RPMI8226 (cell line): ENCODE data around the gene EDN1.

Source experiments
- DNase-seq: peaks from one replicate; pipeline ENCODE4 v3.0.0-alpha.2; 2015

The EDN1 gene

GRCh38 chr6:12289933-12290820 lies at the start of gene EDN1:
Gene EDN1, plus strand, starts transcription at chr6:12290361. Its CDS starts 269 bp downstream, at chr6:12290630.
- DNase-seq, result peak; percentile 87

- no peak for DNase-seq
Measured at GRCh38 chr6:12241493-12242175, 48.5 kb upstream of the EDN1 start.

- no peak for DNase-seq
Measured at GRCh38 chr6:12243169-12243568, 47.0 kb upstream of the EDN1 start.

GRCh38 chr6:12245360-12245759 lies 44.8 kb upstream of the EDN1 start:
- DNase-seq, result no peak

- no peak for DNase-seq
Measured at GRCh38 chr6:12245763-12246718, 44.1 kb upstream of the EDN1 start.

GRCh38 chr6:12246900-12247299 lies 43.3 kb upstream of the EDN1 start:
- DNase-seq, result no peak

- no peak for DNase-seq
Measured at GRCh38 chr6:12249541-12250382, 40.4 kb upstream of the EDN1 start.

GRCh38 chr6:12250383-12250770 lies 39.8 kb upstream of the EDN1 start:
- no peak for DNase-seq

- DNase-seq, result no peak
Measured at GRCh38 chr6:12254210-12254609, 36.0 kb upstream of the EDN1 start.

GRCh38 chr6:12258191-12258590 lies 32.0 kb upstream of the EDN1 start:
- DNase-seq, result no peak

GRCh38 chr6:12258591-12259075 lies 31.5 kb upstream of the EDN1 start:
- no peak for DNase-seq

GRCh38 chr6:12260458-12261093 lies 29.6 kb upstream of the EDN1 start:
- no peak for DNase-seq

GRCh38 chr6:12261502-12261901 lies 28.7 kb upstream of the EDN1 start:
- DNase-seq, result no peak

GRCh38 chr6:12262236-12263061 lies 27.7 kb upstream of the EDN1 start:
- DNase-seq, result no peak

- DNase-seq, result no peak
Measured at GRCh38 chr6:12263403-12263802, 26.8 kb upstream of the EDN1 start.

GRCh38 chr6:12264671-12265070 lies 25.5 kb upstream of the EDN1 start:
- no peak for DNase-seq

GRCh38 chr6:12265296-12265695 lies 24.9 kb upstream of the EDN1 start:
- no peak for DNase-seq

- DNase-seq, result no peak
Measured at GRCh38 chr6:12265791-12266190, 24.4 kb upstream of the EDN1 start.

- no peak for DNase-seq
Measured at GRCh38 chr6:12266571-12266970, 23.6 kb upstream of the EDN1 start.

- DNase-seq, result no peak
Measured at GRCh38 chr6:12269110-12269509, 21.1 kb upstream of the EDN1 start.
